HepG2 (cell line): ENCODE data around the gene AGBL3. TPM values are rescaled to one million over a fixed set of nuclear protein-coding genes. Genes with fewer than 3 reads are reported as not detected.

Source experiments
- ATM ChIP-seq: fragments of 450-650 bp; IDR thresholded peaks from 2 replicates; pipeline ENCODE4 v1.7.1; 2017; ENCODE audit warnings: mild to moderate bottlenecking, borderline replicate concordance
- FOXA3 ChIP-seq: IDR thresholded peaks from 2 replicates; pipeline ENCODE4 v1.6.1; 2016; ENCODE audit warnings: missing genetic modification reagents, missing compliant biosample characterization
- FOXC1 ChIP-seq: sonication (generic); formaldehyde crosslinking; IDR thresholded peaks from 2 replicates; pipeline ENCODE4 v1.8.0; 2022; ENCODE audit warnings: mild to moderate bottlenecking, missing genetic modification reagents, borderline replicate concordance
- HDAC6 ChIP-seq: fragments of 200-600 bp; sonication (generic); IDR thresholded peaks from 2 replicates; pipeline ENCODE4 v1.7.0; 2017; ENCODE audit warnings: mild to moderate bottlenecking, antibody characterized with exemption, low read length, low read depth
- MAFG ChIP-seq: sonication (generic); formaldehyde crosslinking; IDR thresholded peaks from 2 replicates; pipeline ENCODE4 v1.5.1; 2020; ENCODE audit warnings: mild to moderate bottlenecking, missing genetic modification reagents
- MIXL1 ChIP-seq: IDR thresholded peaks from 2 replicates; pipeline ENCODE4 v1.6.1; 2016
- PAF1 ChIP-seq: IDR thresholded peaks from 2 replicates; pipeline ENCODE4 v1.6.1; 2016; ENCODE audit warnings: missing genetic modification reagents, missing compliant biosample characterization
- PHF21A ChIP-seq: sonication (generic); formaldehyde crosslinking; IDR thresholded peaks from 2 replicates; pipeline ENCODE4 v1.5.0; 2020; ENCODE audit warnings: mild to moderate bottlenecking, missing genetic modification reagents
- SMAD9 ChIP-seq: sonication (generic); formaldehyde crosslinking; IDR thresholded peaks from 2 replicates; pipeline ENCODE4 v1.5.1; 2020; ENCODE audit warnings: mild to moderate bottlenecking, missing genetic modification reagents
- TBP ChIP-seq: sonication (generic); formaldehyde crosslinking; IDR thresholded peaks from 2 replicates; pipeline ENCODE4 v1.5.0; 2020; ENCODE audit warnings: missing genetic modification reagents
- TCF7L2 ChIP-seq: IDR thresholded peaks from 2 replicates; pipeline ENCODE4 v1.6.1; 2011; ENCODE audit warnings: mild to moderate bottlenecking, low read depth, low read length, moderate library complexity
- TERF1 ChIP-seq: sonication (generic); formaldehyde crosslinking; IDR thresholded peaks from 2 replicates; pipeline ENCODE4 v1.8.0; 2022; ENCODE audit warnings: mild to moderate bottlenecking, missing genetic modification reagents, moderate library complexity
- ZNF264 ChIP-seq: sonication (generic); formaldehyde crosslinking; IDR thresholded peaks from 2 replicates; pipeline ENCODE4 v1.4.0; 2020; ENCODE audit warnings: missing genetic modification reagents
- ZNF329 ChIP-seq: sonication (generic); formaldehyde crosslinking; IDR thresholded peaks from 2 replicates; pipeline ENCODE4 v1.9.0; 2021; ENCODE audit warnings: low read depth, mild to moderate bottlenecking, missing genetic modification reagents
- ZNF331 ChIP-seq: sonication (generic); formaldehyde crosslinking; IDR thresholded peaks from 2 replicates; pipeline ENCODE4 v1.4.0; 2020; ENCODE audit warnings: missing genetic modification reagents
- ZNF33A ChIP-seq: sonication (generic); formaldehyde crosslinking; IDR thresholded peaks from 2 replicates; pipeline ENCODE4 v1.5.1; 2020; ENCODE audit warnings: missing genetic modification reagents, mild to moderate bottlenecking, moderate library complexity, borderline replicate concordance
- ZNF343 ChIP-seq: sonication (generic); formaldehyde crosslinking; IDR thresholded peaks from 2 replicates; pipeline ENCODE4 v1.4.0; 2020; ENCODE audit warnings: mild to moderate bottlenecking, missing genetic modification reagents
- ZNF547 ChIP-seq: sonication (generic); formaldehyde crosslinking; IDR thresholded peaks from 2 replicates; pipeline ENCODE4 v1.5.1; 2020; ENCODE audit warnings: mild to moderate bottlenecking, missing genetic modification reagents
- ZNF605 ChIP-seq: sonication (generic); formaldehyde crosslinking; IDR thresholded peaks from 2 replicates; pipeline ENCODE4 v1.8.0; 2022; ENCODE audit warnings: mild to moderate bottlenecking, missing genetic modification reagents
- ZNF703 ChIP-seq: sonication (generic); formaldehyde crosslinking; IDR thresholded peaks from 2 replicates; pipeline ENCODE4 v1.5.1; 2020; ENCODE audit warnings: missing genetic modification reagents, mild to moderate bottlenecking, moderate library complexity, borderline replicate concordance
- ZNF746 ChIP-seq: sonication (generic); formaldehyde crosslinking; IDR thresholded peaks from 2 replicates; pipeline ENCODE4 v1.8.0; 2022; ENCODE audit warnings: mild to moderate bottlenecking, missing genetic modification reagents
- ZNF75D ChIP-seq: sonication (generic); formaldehyde crosslinking; IDR thresholded peaks from 2 replicates; pipeline ENCODE4 v1.8.1; 2023; ENCODE audit warnings: missing genetic modification reagents, mild to moderate bottlenecking, borderline replicate concordance
- ZNF816 ChIP-seq: sonication (generic); formaldehyde crosslinking; IDR thresholded peaks from 2 replicates; pipeline ENCODE4 v1.8.0; 2022; ENCODE audit warnings: missing genetic modification reagents, mild to moderate bottlenecking, borderline replicate concordance
- ZNF850 ChIP-seq: sonication (generic); formaldehyde crosslinking; conservative IDR thresholded peaks from 2 replicates; pipeline ENCODE4 v1.9.0; 2021; ENCODE audit warnings: mild to moderate bottlenecking, missing genetic modification reagents
- polyA plus RNA-seq, 8 experiments: library from polyadenylated mRNA; depleted of rRNA in 3 of 8; stranded (reverse) in 7 of 8; unstranded in 1 of 8; fragments of >200 nt; fragmentation: Illumina TruSeq in 4 of 8; extraction: Trizol in 4 of 8; gene quantifications; 2 replicates each; pipeline versions ENCODE4 v1.2.1 to v1.2.3, GENCODE V29; 2011 to 2016; ENCODE audit warnings: low read depth in 4 of 8, missing spikeins in 1 of 8, mixed read lengths in 1 of 8; ENCODE audit not compliant: insufficient read depth in 1 of 8
- total RNA-seq, 5 experiments: library from RNA; depleted of rRNA; stranded (reverse); fragments of >200 nt; fragmentation: Illumina TruSeq; extraction: Trizol; gene quantifications; 2 replicates each; pipeline ENCODE4 v1.2.3, GENCODE V29; 2016; ENCODE audit warnings: low read depth in 1 of 5
- TF ChIP-seq, protein P1 (sequence below): sonication (generic); formaldehyde crosslinking; IDR thresholded peaks from 2 replicates; pipeline ENCODE4 v1.5.1; 2020; ENCODE audit warnings: mild to moderate bottlenecking, moderate library complexity, missing genetic modification reagents
- TF ChIP-seq, protein P2 (sequence below): sonication (generic); formaldehyde crosslinking; IDR thresholded peaks from 2 replicates; pipeline ENCODE4 v1.8.1; 2023; ENCODE audit warnings: mild to moderate bottlenecking, inconsistent platforms, moderate library complexity, missing genetic modification reagents, borderline replicate concordance

The AGBL3 gene
- total and polyA plus RNA-seq, 2 of the 13 experiments (the other 11 are each of a cell fraction or from before 2014, with no cell fraction given), result 2.2 to 7.2 TPM

- TF ChIP-seq TBP (CRISPR knock-in tag) (no peak), TCF7L2 (no peak), ZNF605 (CRISPR knock-in tag) (peak; percentile 6; the same call in 1 of the 2 replicates), ZNF547 (0 out of 2 replicates have a peak, but pooled peaks have one; percentile 4), PAF1 (CRISPR knock-in tag) (peak; percentile 85; the same call in 1 of the 2 replicates), ZNF746 (CRISPR knock-in tag) (peak; percentile 52; the same call in 1 of the 2 replicates), ZNF850 (CRISPR knock-in tag) (peak; percentile 44; the same call in 1 of the 2 replicates), ZNF264 (CRISPR knock-in tag) (no peak), ZNF75D (CRISPR knock-in tag) (no peak), PHF21A (no peak), MIXL1 (CRISPR knock-in tag) (0 out of 2 replicates have a peak, but pooled peaks have one; percentile 33), ZNF343 (no peak), FOXC1 (CRISPR knock-in tag) (no peak), SMAD9 (CRISPR knock-in tag) (0 out of 2 replicates have a peak, but pooled peaks have one; percentile 6), TERF1 (CRISPR knock-in tag) (peak; percentile 29; the same call in 1 of the 2 replicates), FOXA3 (no peak), ZNF331 (CRISPR knock-in tag) (no peak), ZNF329 (peak; percentile 10; the same call in 1 of the 2 replicates), HDAC6 (0 out of 2 replicates have a peak, but pooled peaks have one; percentile 56), ZNF33A (0 out of 2 replicates have a peak, but pooled peaks have one; percentile 8), MAFG (CRISPR knock-in tag) (0 out of 2 replicates have a peak, but pooled peaks have one; percentile 9), ZNF703 (peak; percentile 2; the same call in 1 of the 2 replicates), ZNF816 (CRISPR knock-in tag) (0 out of 2 replicates have a peak, but pooled peaks have one; percentile 27), ATM (no peak)
- TF ChIP-seq, protein P1, sequence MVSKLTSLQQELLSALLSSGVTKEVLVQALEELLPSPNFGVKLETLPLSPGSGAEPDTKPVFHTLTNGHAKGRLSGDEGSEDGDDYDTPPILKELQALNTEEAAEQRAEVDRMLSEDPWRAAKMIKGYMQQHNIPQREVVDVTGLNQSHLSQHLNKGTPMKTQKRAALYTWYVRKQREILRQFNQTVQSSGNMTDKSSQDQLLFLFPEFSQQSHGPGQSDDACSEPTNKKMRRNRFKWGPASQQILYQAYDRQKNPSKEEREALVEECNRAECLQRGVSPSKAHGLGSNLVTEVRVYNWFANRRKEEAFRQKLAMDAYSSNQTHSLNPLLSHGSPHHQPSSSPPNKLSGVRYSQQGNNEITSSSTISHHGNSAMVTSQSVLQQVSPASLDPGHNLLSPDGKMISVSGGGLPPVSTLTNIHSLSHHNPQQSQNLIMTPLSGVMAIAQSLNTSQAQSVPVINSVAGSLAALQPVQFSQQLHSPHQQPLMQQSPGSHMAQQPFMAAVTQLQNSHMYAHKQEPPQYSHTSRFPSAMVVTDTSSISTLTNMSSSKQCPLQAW (CRISPR knock-in tag), result no peak
- TF ChIP-seq, protein P2, sequence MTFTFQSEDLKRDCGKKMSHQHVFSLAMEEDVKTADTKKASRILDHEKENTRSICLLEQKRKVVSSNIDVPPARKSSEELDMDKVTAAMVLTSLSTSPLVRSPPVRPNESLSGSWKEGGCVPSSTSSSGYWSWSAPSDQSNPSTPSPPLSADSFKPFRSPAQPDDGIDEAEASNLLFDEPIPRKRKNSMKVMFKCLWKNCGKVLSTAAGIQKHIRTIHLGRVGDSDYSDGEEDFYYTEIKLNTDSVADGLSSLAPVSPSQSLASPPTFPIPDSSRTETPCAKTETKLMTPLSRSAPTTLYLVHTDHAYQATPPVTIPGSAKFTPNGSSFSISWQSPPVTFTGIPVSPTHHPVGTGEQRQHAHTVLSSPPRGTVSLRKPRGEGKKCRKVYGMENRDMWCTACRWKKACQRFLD (CRISPR knock-in tag), result no peak
Observed at GRCh38 chr7:135169964-135170273, 183.6 kb downstream of the AGBL3 start (continued).
